CD14-positive monocyte (primary cell): ENCODE data around the gene KIF5C. TPM values are rescaled to one million over a fixed set of nuclear protein-coding genes. Genes with fewer than 3 reads are reported as not detected.

ENCODE experiments used
- DNase-seq, 3 donors: peaks; one replicate each; pipeline ENCODE4 v3.0.0-alpha.2; 2011 to 2022
- H2AFZ ChIP-seq: 2 replicates; pipeline ENCODE4 v1.6.0; 2012; ENCODE audit warnings: mild to moderate bottlenecking, low read depth, low read length, inconsistent platforms; ENCODE audit not compliant: insufficient read depth, poor library complexity, severe bottlenecking
- H3K27ac ChIP-seq, 2 donors: 1 replicate in 1 of 2; 2 replicates in 1 of 2; pipeline ENCODE4 v1.5.1; 2012 to 2013; ENCODE audit warnings: low read length in 2 of 2, control low read depth in 1 of 2, inconsistent platforms in 1 of 2, low read depth in 1 of 2, mild to moderate bottlenecking in 1 of 2
- H3K27me3 ChIP-seq, 2 donors: one replicate each; pipeline versions ENCODE4 v1.6.0 to v1.6.1; 2011 to 2013; ENCODE audit warnings: low read length in 2 of 2; ENCODE audit not compliant: control insufficient read depth in 2 of 2, insufficient read depth in 2 of 2
- H3K36me3 ChIP-seq, 2 donors: replicated peaks in 1 of 2; 1 replicate in 1 of 2; 2 replicates in 1 of 2; pipeline versions ENCODE4 v1.5.1 to v1.6.1; 2012 to 2013; ENCODE audit warnings: low read length in 2 of 2, control low read depth in 1 of 2, inconsistent platforms in 1 of 2, mild to moderate bottlenecking in 1 of 2; ENCODE audit not compliant: insufficient read depth in 2 of 2, control insufficient read depth in 1 of 2
- H3K4me1 ChIP-seq, 2 donors: 1 replicate in 1 of 2; 2 replicates in 1 of 2; pipeline versions ENCODE4 v1.5.1 to v1.6.1; 2012 to 2013; ENCODE audit warnings: low read length in 2 of 2, control low read depth in 1 of 2, inconsistent platforms in 1 of 2, mild to moderate bottlenecking in 1 of 2, moderate library complexity in 1 of 2; ENCODE audit not compliant: insufficient read depth in 2 of 2, control insufficient read depth in 1 of 2
- H3K4me2 ChIP-seq: replicated peaks from 2 replicates; pipeline ENCODE3; 2012; ENCODE audit warnings: low read length, moderate library complexity, mild to moderate bottlenecking; ENCODE audit not compliant: poor library complexity, severe bottlenecking; ENCODE audit errors: extremely low read depth
- H3K4me3 ChIP-seq, 3 experiments: fragments of 200-600 bp in 1 of 3; sonication (generic) in 1 of 3; replicated peaks in 1 of 3; 1 replicate in 2 of 3; 2 replicates in 1 of 3; pipeline ENCODE4 v1.5.1; 2011 to 2013; ENCODE audit warnings: low read length in 3 of 3, mild to moderate bottlenecking in 3 of 3, control low read depth in 2 of 3, low read depth in 2 of 3, inconsistent platforms in 1 of 3, moderate library complexity in 1 of 3
- H3K79me2 ChIP-seq: 2 replicates; pipeline ENCODE4 v1.6.0; 2012; ENCODE audit warnings: mild to moderate bottlenecking, control low read depth, inconsistent platforms, low read length, moderate library complexity; ENCODE audit not compliant: insufficient read depth
- H3K9ac ChIP-seq: 2 replicates; pipeline ENCODE4 v1.6.0; 2017; ENCODE audit warnings: low read length, mild to moderate bottlenecking; ENCODE audit not compliant: insufficient read depth, poor library complexity, severe bottlenecking
- H3K9me3 ChIP-seq, 2 donors: replicated peaks in 1 of 2; 1 replicate in 1 of 2; 2 replicates in 1 of 2; pipeline versions ENCODE4 v1.5.1 to v1.6.1; 2012 to 2013; ENCODE audit warnings: low read length in 2 of 2, control low read depth in 1 of 2; ENCODE audit not compliant: control insufficient read depth in 1 of 2, insufficient read depth in 1 of 2
- H4K20me1 ChIP-seq: 2 replicates; pipeline ENCODE4 v1.6.0; 2012; ENCODE audit warnings: mild to moderate bottlenecking, low read length, control low read depth, moderate library complexity; ENCODE audit not compliant: insufficient read depth
- H3K27ac Mint-ChIP-seq, 7 donors: one replicate each; pipeline ENCODE4 v1.8.0; 2020; ENCODE audit warnings: mild to moderate bottlenecking in 7 of 7, mixed read lengths in 7 of 7, moderate library complexity in 6 of 7, inconsistent platforms in 2 of 7
- H3K27me3 Mint-ChIP-seq, 3 donors: one replicate each; pipeline ENCODE4 v1.8.0; 2021 to 2022; ENCODE audit warnings: low read depth in 3 of 3, mild to moderate bottlenecking in 3 of 3, mixed read lengths in 3 of 3, moderate library complexity in 3 of 3, inconsistent platforms in 1 of 3
- H3K36me3 Mint-ChIP-seq, 2 donors: one replicate each; pipeline ENCODE4 v1.8.0; 2020; ENCODE audit warnings: mixed read lengths in 2 of 2, inconsistent platforms in 1 of 2, mild to moderate bottlenecking in 1 of 2
- H3K4me1 Mint-ChIP-seq: one replicate; pipeline ENCODE4 v1.8.0; 2020; ENCODE audit warnings: mild to moderate bottlenecking, mixed read lengths
- H3K4me3 Mint-ChIP-seq, 2 donors: one replicate each; pipeline ENCODE4 v1.8.0; 2020; ENCODE audit warnings: mild to moderate bottlenecking in 2 of 2, mixed read lengths in 2 of 2, moderate library complexity in 1 of 2
- H3K9me3 Mint-ChIP-seq, 7 donors: one replicate each; pipeline ENCODE4 v1.8.0; 2020 to 2022; ENCODE audit warnings: mixed read lengths in 7 of 7, mild to moderate bottlenecking in 6 of 7, moderate library complexity in 6 of 7, inconsistent platforms in 2 of 7
- CTCF ChIP-seq: fragments of 200-600 bp; IDR thresholded peaks from one replicate; pipeline ENCODE4 v1.8.0; 2022; ENCODE audit warnings: antibody characterized with exemption, mild to moderate bottlenecking
- WGBS: methylation state at CpG from one replicate; pipeline ENCODE4 v1.1.5; 2013; ENCODE audit warnings: missing lambda C conversion rate; ENCODE audit not compliant: insufficient coverage; 5-methylcytosine and 5-hydroxymethylcytosine counted together
- intact Hi-C, 2 donors: fragments of 100-400 bp; cut with micrococcal nuclease; formaldehyde crosslinking; loops; one replicate each; pipeline versions ENCODE4 v1.15.0 to v1.15.1; 2023
- polyA plus RNA-seq, 3 donors: library from polyadenylated mRNA; depleted of rRNA in 1 of 3; unstranded in 2 of 3; stranded (reverse) in 1 of 3; fragments of 300-500 nt in 2 of 3; fragments of >200 nt in 1 of 3; fragmentation: Illumina TruSeq in 2 of 3; gene quantifications; 1 replicate in 2 of 3; 2 replicates in 1 of 3; pipeline ENCODE4 v1.2.3, GENCODE V29; 2012 to 2021

The KIF5C gene
- polyA plus RNA-seq, 3 donors: 0.04 TPM; not detected in 2

GRCh38 chr2:148968301-148968700, 93.3 kb downstream of the KIF5C start:
- Mint-ChIP-seq H3K4me1 (peaks cover 32% of the 10 kb centered on the region), H3K4me3 (no peak overlapping the region), H3K36me3 (no peaks in the 10 kb centered on the region), H3K27ac (no peak overlapping the region), H3K27me3 (peaks cover 1 to 2% (median 1%) of the 10 kb centered on the region in 3 donors), H3K9me3 (peaks cover 0 to 2% (median 0%) of the 10 kb centered on the region in 7 donors)
- no peak overlapping the region for H3K27ac ChIP-seq
- no peak overlapping the region for H3K4me3 ChIP-seq
- no peaks in the 10 kb centered on the region for H3K9me3 ChIP-seq
- H4K20me1 ChIP-seq: no peaks in the 10 kb centered on the region
- no peaks in the 10 kb centered on the region for H3K36me3 ChIP-seq
- H3K4me2 ChIP-seq: no peak overlapping the region
- no peak for TF ChIP-seq CTCF
- H3K27me3 ChIP-seq: no peaks in the 10 kb centered on the region
- DNase-seq: no peak
- H3K9ac ChIP-seq: no peak overlapping the region
- peaks cover 16% of the 10 kb centered on the region in 2 donors for H3K4me1 ChIP-seq
- intact Hi-C loops: no loop called here
- no peaks in the 10 kb centered on the region for H3K79me2 ChIP-seq
- no peak overlapping the region for H2AFZ ChIP-seq
- WGBS: no CpG with 5 or more reads among the region's 4 CpGs

GRCh38 chr2:148968776-148969319, 93.8 kb downstream of the KIF5C start:
- WGBS: 93% methylated on average over 2 of the region's 4 CpGs
- H3K4me1 ChIP-seq: peaks cover 16% of the 10 kb centered on the region in 2 donors
- H3K9ac ChIP-seq: no peak overlapping the region
- H3K9me3 ChIP-seq: no peaks in the 10 kb centered on the region
- H3K27me3 ChIP-seq: no peaks in the 10 kb centered on the region
- H4K20me1 ChIP-seq: no peaks in the 10 kb centered on the region
- no peak overlapping the region for H3K27ac ChIP-seq
- H3K36me3 ChIP-seq: no peaks in the 10 kb centered on the region
- Mint-ChIP-seq H3K4me3 (no peak overlapping the region), H3K4me1 (peaks cover 32% of the 10 kb centered on the region), H3K27me3 (peaks cover under 1 to 1% (median 1%) of the 10 kb centered on the region in 3 donors), H3K36me3 (no peaks in the 10 kb centered on the region), H3K9me3 (peaks cover 0 to 2% (median 0%) of the 10 kb centered on the region in 7 donors), H3K27ac (no peak overlapping the region)
- intact Hi-C loops: no loop called here
- H2AFZ ChIP-seq: no peak overlapping the region
- H3K79me2 ChIP-seq: no peaks in the 10 kb centered on the region
- no peak for DNase-seq
- H3K4me2 ChIP-seq: no peak overlapping the region
- no peak overlapping the region for H3K4me3 ChIP-seq
- no peak for TF ChIP-seq CTCF
